Neural crest cell (in vitro differentiated cells): Measurements from ENCODE around the gene PSMD6. TPM values are rescaled to one million over a fixed set of nuclear protein-coding genes. Genes with fewer than 3 reads are reported as not detected.

Experiments used
- DNase-seq: peaks from one replicate; pipeline ENCODE4 v3.0.0; 2021; ENCODE audit warnings: low read depth, mixed read lengths, low spot score
- H3K27ac Mint-ChIP-seq: one replicate; pipeline ENCODE4 v1.8.0; 2021; ENCODE audit warnings: mild to moderate bottlenecking, mixed read lengths; ENCODE audit not compliant: unreplicated experiment
- H3K27me3 Mint-ChIP-seq: 2 replicates; pipeline ENCODE4 v1.8.0; 2021; ENCODE audit warnings: low read depth, mild to moderate bottlenecking, mixed read lengths
- H3K36me3 Mint-ChIP-seq: 2 replicates; pipeline ENCODE4 v1.8.0; 2021; ENCODE audit warnings: low read depth, mild to moderate bottlenecking, mixed read lengths
- H3K4me1 Mint-ChIP-seq: 2 replicates; pipeline ENCODE4 v1.8.0; 2021; ENCODE audit warnings: mixed read lengths
- H3K4me3 Mint-ChIP-seq: one replicate; pipeline ENCODE4 v1.8.0; 2021; ENCODE audit warnings: mild to moderate bottlenecking, mixed read lengths
- H3K9me3 Mint-ChIP-seq: 2 replicates; pipeline ENCODE4 v1.8.0; 2021; ENCODE audit warnings: mixed read lengths
- CTCF ChIP-seq: fragments of 200-600 bp; sonication (generic); conservative IDR thresholded peaks from 2 replicates; pipeline ENCODE4 v1.5.0; 2021; ENCODE audit warnings: antibody characterized with exemption, mild to moderate bottlenecking
- total RNA-seq: library from RNA; stranded (reverse); gene quantifications from 2 replicates; pipeline ENCODE4 v1.2.1, GENCODE V29; 2021

PSMD6 gene
- total RNA-seq, 1 donor from 2014 or later: 103 TPM

- peaks cover 40% of the 10 kb centered on the region for H3K4me1 Mint-ChIP-seq
- no peaks in the 10 kb centered on the region for H3K9me3 Mint-ChIP-seq
- no peak for TF ChIP-seq CTCF
- no peak for DNase-seq
- H3K36me3 Mint-ChIP-seq: no peaks in the 10 kb centered on the region
- no peaks in the 10 kb centered on the region for H3K27me3 Mint-ChIP-seq
- H3K4me3 Mint-ChIP-seq: no peak overlapping the region
- H3K27ac Mint-ChIP-seq: no peak overlapping the region
Observed at GRCh38 chr3:64057231-64057630, 33.9 kb upstream of the PSMD6 start.

- Mint-ChIP-seq H3K27ac (no peak overlapping the region), H3K27me3 (no peaks in the 10 kb centered on the region), H3K4me1 (peaks cover 34% of the 10 kb centered on the region), H3K36me3 (no peaks in the 10 kb centered on the region), H3K9me3 (no peaks in the 10 kb centered on the region), H3K4me3 (no peak overlapping the region)
- TF ChIP-seq CTCF: no peak
- no peak for DNase-seq
Observed at GRCh38 chr3:64056606-64057180, 33.4 kb upstream of the PSMD6 start.

- H3K4me3 Mint-ChIP-seq: no peak overlapping the region
- peaks cover 33% of the 10 kb centered on the region for H3K4me1 Mint-ChIP-seq
- no peaks in the 10 kb centered on the region for H3K36me3 Mint-ChIP-seq
- no peaks in the 10 kb centered on the region for H3K27me3 Mint-ChIP-seq
- peak overlapping the region; percentile 44 for H3K27ac Mint-ChIP-seq
- no peak for DNase-seq
- TF ChIP-seq CTCF: no peak
- H3K9me3 Mint-ChIP-seq: no peaks in the 10 kb centered on the region
Observed at GRCh38 chr3:64055076-64055475, 31.8 kb upstream of the PSMD6 start.

- no peaks in the 10 kb centered on the region for H3K36me3 Mint-ChIP-seq
- H3K4me1 Mint-ChIP-seq: peaks cover 39% of the 10 kb centered on the region
- no peak for DNase-seq
- no peak for TF ChIP-seq CTCF
- H3K9me3 Mint-ChIP-seq: no peaks in the 10 kb centered on the region
- H3K27ac Mint-ChIP-seq: no peak overlapping the region
- H3K27me3 Mint-ChIP-seq: no peaks in the 10 kb centered on the region
- H3K4me3 Mint-ChIP-seq: no peak overlapping the region
Observed at GRCh38 chr3:64054488-64054887, 31.2 kb upstream of the PSMD6 start.

- Mint-ChIP-seq H3K9me3 (no peaks in the 10 kb centered on the region), H3K36me3 (no peaks in the 10 kb centered on the region), H3K4me3 (no peak overlapping the region), H3K27ac (no peak overlapping the region), H3K27me3 (no peaks in the 10 kb centered on the region), H3K4me1 (peaks cover 41% of the 10 kb centered on the region)
- no peak for DNase-seq
- no peak for TF ChIP-seq CTCF
Observed at GRCh38 chr3:64053581-64053980, 30.3 kb upstream of the PSMD6 start.

- no peak for TF ChIP-seq CTCF
- H3K27ac Mint-ChIP-seq: no peak overlapping the region
- H3K4me3 Mint-ChIP-seq: no peak overlapping the region
- no peak for DNase-seq
- peaks cover 42% of the 10 kb centered on the region for H3K4me1 Mint-ChIP-seq
- H3K36me3 Mint-ChIP-seq: no peaks in the 10 kb centered on the region
- H3K27me3 Mint-ChIP-seq: no peaks in the 10 kb centered on the region
- no peaks in the 10 kb centered on the region for H3K9me3 Mint-ChIP-seq
Observed at GRCh38 chr3:64053117-64053516, 29.8 kb upstream of the PSMD6 start.
